B cell (primary cell): ENCODE results near the gene ATF7IP2. TPM values are rescaled to one million over a fixed set of nuclear protein-coding genes. Genes with fewer than 3 reads are reported as not detected.
"Not testable (repeated sequence)": the region's sequence is repeated elsewhere in the genome, so short reads cannot be mapped to it uniquely, and the experiment has no call there.

Experiments used
- ATAC-seq: fragments of 200-7000 bp; cut with Tn5 transposase; one replicate; pipeline ENCODE4 v1.10.0; 2021; ENCODE audit warnings: low read depth, mild to moderate bottlenecking, moderate number of reproducible peaks, moderate library complexity
- CTCF ChIA-PET: fragments of 350-600 bp; sonication (Branson Sonifier 250); formaldehyde crosslinking; loops from one replicate; lab custom pipeline; 2021; ENCODE audit warnings: antibody characterized with exemption, inconsistent platforms; lab: Charles Lee
- POLR2A ChIA-PET: fragments of 350-600 bp; sonication (Branson Sonifier 250); formaldehyde crosslinking; loops from one replicate; lab custom pipeline; 2021; ENCODE audit warnings: antibody characterized with exemption; lab: Charles Lee
- DNase-seq: peaks from one replicate; pipeline ENCODE4 v3.0.0; 2013
- H2AFZ ChIP-seq: 2 replicates; pipeline ENCODE4 v1.6.1; 2012; ENCODE audit warnings: mild to moderate bottlenecking, low read depth, low read length; ENCODE audit not compliant: insufficient read depth, poor library complexity, severe bottlenecking
- H3K27ac ChIP-seq, 2 donors: 1 replicate in 1 of 2; 2 replicates in 1 of 2; pipeline ENCODE4 v1.5.1; 2012 to 2013; ENCODE audit warnings: low read length in 2 of 2, mild to moderate bottlenecking in 2 of 2, moderate library complexity in 1 of 2
- H3K27me3 ChIP-seq, 4 experiments: fragments of 200-600 bp in 1 of 4; sonication (generic) in 1 of 4; replicated peaks in 1 of 4; 1 replicate in 2 of 4; 2 replicates in 2 of 4; pipeline versions ENCODE4 v1.6.1 to v1.7.0; 2013 to 2016; ENCODE audit warnings: low read length in 3 of 4, mild to moderate bottlenecking in 2 of 4, mixed read lengths in 1 of 4, moderate library complexity in 1 of 4; ENCODE audit not compliant: insufficient read depth in 4 of 4, control insufficient read depth in 3 of 4; ENCODE audit errors: control extremely low read depth in 1 of 4
- H3K36me3 ChIP-seq, 2 experiments: replicated peaks in 1 of 2; 1 replicate in 1 of 2; 2 replicates in 1 of 2; pipeline versions ENCODE4 v1.6.1 to v1.7.1; 2013; ENCODE audit warnings: low read length in 1 of 2; ENCODE audit not compliant: insufficient read depth in 2 of 2, control insufficient read depth in 1 of 2; ENCODE audit errors: control extremely low read depth in 1 of 2, extremely low read depth in 1 of 2
- H3K4me1 ChIP-seq, 2 donors: fragments of 200-600 bp in 1 of 2; sonication (generic) in 1 of 2; 1 replicate in 1 of 2; 2 replicates in 1 of 2; pipeline versions ENCODE4 v1.5.1 to v1.6.1; 2013 to 2017; ENCODE audit warnings: low read length in 2 of 2; ENCODE audit not compliant: control insufficient read depth in 2 of 2, insufficient read depth in 2 of 2
- H3K4me2 ChIP-seq: replicated peaks from 2 replicates; pipeline ENCODE3; 2012; ENCODE audit warnings: mild to moderate bottlenecking, low read depth, low read length; ENCODE audit not compliant: poor library complexity, severe bottlenecking
- H3K4me3 ChIP-seq, 5 experiments: fragments of 200-600 bp in 1 of 5; sonication (generic) in 1 of 5; 1 replicate in 3 of 5; 2 replicates in 2 of 5; pipeline versions ENCODE4 v1.5.1 to v1.7.0; 2011 to 2016; ENCODE audit warnings: low read length in 4 of 5, mild to moderate bottlenecking in 4 of 5, low read depth in 2 of 5, control low read depth in 1 of 5, moderate library complexity in 1 of 5; ENCODE audit not compliant: insufficient read depth in 1 of 5; ENCODE audit errors: control extremely low read depth in 1 of 5, extremely low read depth in 1 of 5
- H3K79me2 ChIP-seq: fragments of 200-600 bp; sonication (generic); one replicate; pipeline ENCODE4 v1.6.0; 2016; ENCODE audit warnings: low read length; ENCODE audit not compliant: control insufficient read depth, insufficient read depth
- H3K9ac ChIP-seq: fragments of 200-600 bp; sonication (generic); 2 replicates; pipeline ENCODE4 v1.6.1; 2017; ENCODE audit warnings: mild to moderate bottlenecking, low read length, moderate library complexity
- H3K9me3 ChIP-seq, 3 donors: one replicate each; pipeline versions ENCODE4 v1.6.1 to v1.7.1; 2013; ENCODE audit warnings: low read length in 2 of 3; ENCODE audit not compliant: control insufficient read depth in 2 of 3, insufficient read depth in 1 of 3; ENCODE audit errors: control extremely low read depth in 1 of 3
- H4K20me1 ChIP-seq: 2 replicates; pipeline ENCODE4 v1.6.0; 2012; ENCODE audit warnings: mild to moderate bottlenecking, low read length; ENCODE audit not compliant: insufficient read depth, control insufficient read depth, poor library complexity, severe bottlenecking
- H3K27ac Mint-ChIP-seq: one replicate; pipeline ENCODE4 v1.8.0; 2021; ENCODE audit warnings: mixed read lengths
- H3K27me3 Mint-ChIP-seq: one replicate; pipeline ENCODE4 v1.8.0; 2021; ENCODE audit warnings: mixed read lengths
- H3K4me1 Mint-ChIP-seq: one replicate; pipeline ENCODE4 v1.8.0; 2021; ENCODE audit warnings: mixed read lengths
- H3K4me3 Mint-ChIP-seq: one replicate; pipeline ENCODE4 v1.8.0; 2021; ENCODE audit warnings: mixed read lengths
- H3K9me3 Mint-ChIP-seq: one replicate; pipeline ENCODE4 v1.8.0; 2022; ENCODE audit warnings: mixed read lengths; ENCODE audit not compliant: insufficient read depth
- CTCF ChIP-seq: fragments of 200-600 bp; IDR thresholded peaks from one replicate; pipeline ENCODE4 v1.8.0; 2022; ENCODE audit warnings: antibody characterized with exemption, mild to moderate bottlenecking
- EZH2 ChIP-seq: IDR thresholded peaks from 2 replicates; pipeline ENCODE4 v1.6.1; 2012; ENCODE audit warnings: borderline replicate concordance, low read depth, mild to moderate bottlenecking, moderate library complexity, low read length; ENCODE audit not compliant: insufficient read depth, poor library complexity, severe bottlenecking
- WGBS: methylation state at CpG from one replicate; pipeline ENCODE4 v1.1.5; 2013; ENCODE audit warnings: missing lambda C conversion rate; ENCODE audit not compliant: insufficient coverage; 5-methylcytosine and 5-hydroxymethylcytosine counted together
- intact Hi-C: fragments of 100-400 bp; cut with micrococcal nuclease; formaldehyde crosslinking; loops from one replicate; pipeline ENCODE4 v1.10.0; 2022
- polyA plus RNA-seq: library from polyadenylated mRNA; depleted of rRNA; stranded (reverse); fragments of >200 nt; gene quantifications from 2 replicates; pipeline ENCODE4 v1.2.3, GENCODE V29; 2012
- total RNA-seq, 2 donors: library from RNA; stranded (reverse); fragments of 120-200 nt in 1 of 2; gene quantifications; 1 replicate in 1 of 2; 2 replicates in 1 of 2; pipeline versions ENCODE4 v1.2.3 to v1.2.4, GENCODE V29; 2013 to 2022

The ATF7IP2 gene
- total and polyA plus RNA-seq, 2 donors (not counting 1 experiment from before 2014, with no cell fraction given): 67.5 to 105 TPM

DNA sequence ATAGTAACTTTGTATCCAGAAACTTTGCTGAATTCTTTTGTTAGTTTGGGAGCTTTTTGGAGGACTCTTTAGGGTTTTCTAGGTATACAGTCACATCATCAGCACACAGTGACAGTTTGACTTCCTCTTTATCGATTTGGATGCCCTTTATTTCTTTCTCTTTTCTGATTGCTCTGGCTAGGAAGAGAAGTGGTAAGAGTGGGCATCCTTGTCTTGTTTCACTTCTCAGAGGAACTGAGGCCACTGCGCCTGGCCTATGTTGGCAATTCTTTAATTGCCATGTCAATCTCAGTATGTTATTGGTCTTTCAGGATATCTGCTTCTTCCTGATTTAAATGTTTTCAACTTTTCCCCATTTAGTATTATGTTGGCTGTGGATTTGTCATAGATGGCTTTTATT, 24.6 kb downstream of the ATF7IP2 start:
- peaks cover 49% of the 10 kb centered on the region for H3K9me3 Mint-ChIP-seq
- Histone ChIP-seq H3K27ac (no peak overlapping the region), H3K9me3 (peaks cover 15 to 72% (median 45%) of the 10 kb centered on the region in 3 donors), H3K4me1 (no peaks in the 10 kb centered on the region), H3K27me3 (no peaks in the 10 kb centered on the region), H3K9ac (no peak overlapping the region), H4K20me1 (no peaks in the 10 kb centered on the region), H3K79me2 (peaks cover 68% of the 10 kb centered on the region), H3K4me2 (no peak overlapping the region), H2AFZ (no peak overlapping the region), H3K36me3 (peaks cover 5 to 8% of the 10 kb centered on the region in 2 experiments), H3K4me3 (no peak overlapping the region)
- no peaks in the 10 kb centered on the region for H3K27me3 Mint-ChIP-seq
- TF ChIP-seq CTCF: no peak
- no peak for TF ChIP-seq EZH2
- peaks cover 9% of the 10 kb centered on the region for H3K4me1 Mint-ChIP-seq
- ChIA-PET CTCF (no interaction called here), POLR2A (no interaction called here)
- no peak overlapping the region for H3K4me3 Mint-ChIP-seq
- ATAC-seq (no peak), DNase-seq (no peak)
- no peak overlapping the region for H3K27ac Mint-ChIP-seq
- WGBS: no CpG with 5 or more reads among the region's 2 CpGs
- intact Hi-C loops: no loop called here

DNA sequence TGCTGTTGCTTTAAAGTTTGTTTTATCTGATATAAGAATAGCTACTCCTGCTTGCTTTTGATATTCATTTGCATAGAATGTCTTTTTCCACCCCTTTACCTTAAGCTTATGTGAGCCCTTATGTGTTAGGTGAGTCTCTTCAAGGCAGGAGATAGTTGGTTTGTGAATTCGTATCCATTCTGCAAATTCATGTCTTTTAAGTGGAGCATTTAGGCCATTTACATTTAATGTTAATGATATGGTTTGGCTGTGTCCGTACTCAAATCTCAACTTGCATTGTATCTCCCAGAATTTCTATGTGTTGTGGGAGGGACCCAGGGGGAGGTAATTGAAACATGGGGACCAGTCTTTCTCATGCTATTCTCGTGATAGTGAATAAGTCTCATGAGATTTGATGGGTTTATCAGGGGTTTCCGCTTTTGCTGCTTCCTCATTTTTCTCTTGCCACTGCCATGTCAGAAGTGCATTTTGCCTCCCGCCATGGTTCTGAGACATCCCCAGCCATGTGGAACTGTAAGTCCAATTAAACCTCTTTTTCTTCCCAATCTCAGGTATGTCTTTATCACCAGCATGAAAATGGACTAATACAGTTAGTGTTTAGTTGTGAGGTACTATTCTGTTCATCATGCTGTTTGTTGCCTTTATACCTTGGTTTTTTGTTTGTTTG, 27.2 kb downstream of the ATF7IP2 start:
- Histone ChIP-seq H3K4me1 (no peaks in the 10 kb centered on the region), H3K27me3 (no peaks in the 10 kb centered on the region), H4K20me1 (no peaks in the 10 kb centered on the region), H3K79me2 (peaks cover 61% of the 10 kb centered on the region), H2AFZ (no peak overlapping the region), H3K27ac (no peak overlapping the region), H3K4me3 (no peak overlapping the region), H3K9me3 (peaks cover 18 to 80% (median 42%) of the 10 kb centered on the region in 3 donors), H3K4me2 (no peak overlapping the region), H3K36me3 (peaks cover 3 to 10% of the 10 kb centered on the region in 2 experiments), H3K9ac (no peak overlapping the region)
- Mint-ChIP-seq H3K27me3 (no peaks in the 10 kb centered on the region), H3K27ac (no peak overlapping the region), H3K4me3 (no peak overlapping the region), H3K4me1 (peaks cover 9% of the 10 kb centered on the region), H3K9me3 (peaks cover 53% of the 10 kb centered on the region)
- DNase-seq (no peak), ATAC-seq (no peak)
- intact Hi-C loops: no loop called here
- POLR2A ChIA-PET: no interaction called here
- 100% methylated on average over 1 of the region's 5 CpGs for WGBS
- TF ChIP-seq CTCF (no peak), EZH2 (no peak)
- CTCF ChIA-PET: interaction anchor here (1.6 kb wide), 1 partner anchor 96 kb away, joined by 7 read pairs; no protein-coding TSS in a partner anchor

DNA sequence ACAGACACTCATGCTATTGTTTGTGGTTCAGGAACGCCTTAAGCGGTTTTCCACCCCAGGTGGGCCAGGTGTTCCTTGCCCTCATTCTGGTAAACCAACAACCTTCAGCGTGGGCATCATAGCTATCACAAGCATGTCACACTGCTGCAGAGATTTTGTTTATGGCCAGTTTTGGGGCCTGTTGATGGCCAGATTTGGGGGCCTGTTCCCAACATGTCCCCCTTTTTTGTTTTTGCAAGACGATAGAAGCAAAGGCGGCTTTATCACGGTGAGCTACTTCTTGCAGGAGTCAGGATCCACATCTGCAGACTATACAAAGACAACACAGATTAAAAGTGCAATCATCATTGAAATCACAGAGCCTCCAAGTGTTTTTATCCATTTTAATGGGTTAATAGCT, 32.3 kb downstream of the ATF7IP2 start:
- H2AFZ ChIP-seq, H3K4me3 Mint-ChIP-seq, POLR2A ChIA-PET, H3K4me1 Mint-ChIP-seq, intact Hi-C loops, H3K4me3 ChIP-seq, H4K20me1 ChIP-seq, H3K4me2 ChIP-seq, ATAC-seq, H3K27me3 ChIP-seq, H3K27ac Mint-ChIP-seq, H3K27ac ChIP-seq, H3K9ac ChIP-seq, H3K27me3 Mint-ChIP-seq, DNase-seq, H3K4me1 ChIP-seq: not testable (repeated sequence)
- Histone ChIP-seq H3K36me3 (peaks cover 3 to 20% of the 10 kb centered on the region in 2 experiments), H3K79me2 (peaks cover 23% of the 10 kb centered on the region), H3K9me3 (peaks cover 16 to 57% (median 27%) of the 10 kb centered on the region in 3 donors)
- H3K9me3 Mint-ChIP-seq: peaks cover 25% of the 10 kb centered on the region
- CTCF ChIA-PET: interaction anchor here (0.6 kb wide), 1 partner anchor 197 kb away, joined by 3 read pairs; no protein-coding TSS in a partner anchor
- 100% methylated on average over 5 of the region's 6 CpGs for WGBS
